GM18517 (cell line): ENCODE data around the gene STXBP4.
A peak's percentile ranks its signal among the peaks of the same experiment; 100 is the strongest.

Experiments
- ATAC-seq: cut with Tn5 transposase; IDR thresholded peaks from one replicate; pipeline ENCODE4 v1.9.1; 2021; ENCODE audit warnings: mild to moderate bottlenecking, moderate library complexity; ENCODE audit not compliant: unreplicated experiment

Gene STXBP4, protein sequence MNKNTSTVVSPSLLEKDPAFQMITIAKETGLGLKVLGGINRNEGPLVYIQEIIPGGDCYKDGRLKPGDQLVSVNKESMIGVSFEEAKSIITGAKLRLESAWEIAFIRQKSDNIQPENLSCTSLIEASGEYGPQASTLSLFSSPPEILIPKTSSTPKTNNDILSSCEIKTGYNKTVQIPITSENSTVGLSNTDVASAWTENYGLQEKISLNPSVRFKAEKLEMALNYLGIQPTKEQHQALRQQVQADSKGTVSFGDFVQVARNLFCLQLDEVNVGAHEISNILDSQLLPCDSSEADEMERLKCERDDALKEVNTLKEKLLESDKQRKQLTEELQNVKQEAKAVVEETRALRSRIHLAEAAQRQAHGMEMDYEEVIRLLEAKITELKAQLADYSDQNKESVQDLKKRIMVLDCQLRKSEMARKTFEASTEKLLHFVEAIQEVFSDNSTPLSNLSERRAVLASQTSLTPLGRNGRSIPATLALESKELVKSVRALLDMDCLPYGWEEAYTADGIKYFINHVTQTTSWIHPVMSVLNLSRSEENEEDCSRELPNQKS

DNA sequence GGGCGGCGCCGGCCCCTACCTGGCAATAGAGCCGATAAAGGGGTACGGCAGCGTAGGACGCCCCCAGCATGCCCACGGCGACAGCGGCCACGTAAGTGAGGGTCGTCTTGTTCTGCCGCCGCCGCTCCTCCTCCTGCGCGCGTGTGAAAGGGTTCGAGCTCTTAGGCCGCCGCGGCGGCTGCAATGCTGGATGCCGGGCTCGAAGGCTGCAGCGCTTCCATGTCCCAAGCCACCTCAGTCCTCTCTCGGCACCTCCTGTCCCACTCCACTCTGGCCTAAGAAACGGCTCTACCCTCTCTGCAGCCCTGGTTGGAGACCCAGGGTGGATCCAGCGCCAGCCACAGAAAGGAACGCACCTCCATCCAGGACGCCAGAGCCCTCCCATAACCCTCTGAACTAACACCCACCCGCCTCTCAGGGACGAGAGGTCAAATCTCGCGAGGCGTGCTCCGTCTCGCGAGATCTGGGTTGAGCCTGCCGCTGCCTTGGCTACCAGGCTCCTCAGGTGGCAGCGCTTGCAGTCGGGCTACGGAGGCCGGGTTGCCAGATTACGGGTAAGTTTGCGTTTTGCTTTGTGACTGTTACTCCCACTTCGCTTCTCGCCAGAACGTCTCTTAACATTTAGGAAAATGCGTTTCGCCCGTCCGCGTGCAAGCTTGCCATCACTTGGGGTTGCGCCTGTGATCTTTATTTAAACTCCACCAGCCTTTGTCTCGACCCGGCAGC lies at the start of gene STXBP4, which contains the start of gene COX11:
STXBP4 (plus strand) TSS at position 504 of the 726 bp plus-strand sequence. CDS start 17,455 bp downstream, outside the sequence.
COX11 (minus strand) TSS at position 393 of the 726 bp plus-strand sequence; CDS start at position 385, 8 bp downstream.
- peak; percentile 87 for ATAC-seq

DNA sequence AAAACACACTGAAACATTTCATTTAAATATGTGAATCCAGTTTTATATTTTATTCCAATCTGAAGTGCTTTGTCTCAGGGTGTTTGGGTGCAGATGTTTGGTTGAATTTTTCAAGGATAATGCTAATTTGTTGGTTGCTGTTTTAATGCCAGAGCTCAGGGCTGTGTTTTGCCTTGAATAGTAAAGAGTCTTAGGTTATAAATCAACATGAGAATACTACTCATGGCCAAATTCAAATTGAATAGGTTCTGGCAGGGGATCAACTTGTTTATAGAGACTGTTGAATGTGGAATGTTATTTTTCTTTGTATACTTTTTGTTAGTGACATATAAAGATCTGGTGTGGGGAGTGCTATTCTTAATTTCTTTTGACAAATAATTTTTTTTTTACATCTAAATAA lies 49.1 kb upstream of the STXBP4 start:
- no peak for ATAC-seq

DNA sequence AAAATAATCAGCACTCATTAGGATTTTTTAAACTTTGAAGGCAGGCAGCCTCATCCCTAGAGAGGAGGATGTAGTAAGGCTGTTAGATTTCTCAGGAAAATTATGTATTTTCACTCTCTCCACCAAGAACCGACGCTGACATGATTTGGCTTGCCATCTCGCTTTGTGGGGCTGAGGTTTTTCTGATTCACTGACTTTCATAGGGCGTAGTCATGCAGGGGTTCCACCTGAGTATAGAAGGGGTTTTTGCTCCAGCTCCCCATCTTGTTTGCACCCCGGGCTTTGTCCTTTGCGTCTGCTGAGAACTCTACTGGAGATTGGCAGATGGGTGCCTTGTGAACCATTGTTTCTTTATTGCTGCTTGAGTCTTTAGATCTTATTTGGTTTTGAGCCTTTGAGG lies 47.7 kb upstream of the STXBP4 start:
- no peak for ATAC-seq

DNA sequence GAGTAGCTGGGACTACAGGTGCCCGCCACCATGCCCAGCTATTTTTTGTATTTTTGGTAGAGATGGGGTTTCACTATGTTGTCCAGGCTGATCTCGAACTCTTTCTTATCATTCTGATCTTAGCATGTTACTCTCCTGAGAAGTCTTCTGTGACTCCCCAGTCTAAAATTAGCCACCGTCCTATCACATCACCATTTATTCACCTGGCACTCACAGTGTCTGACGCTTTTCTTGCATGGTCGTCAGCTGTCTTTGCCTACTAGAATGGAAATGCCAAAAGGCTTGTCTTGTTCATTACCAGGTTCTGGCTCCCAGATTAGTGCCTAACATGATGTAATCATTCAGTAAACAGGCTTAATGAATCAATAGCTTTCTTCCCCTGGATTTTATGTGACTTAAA lies 44.2 kb upstream of the STXBP4 start:
- ATAC-seq = no peak

DNA sequence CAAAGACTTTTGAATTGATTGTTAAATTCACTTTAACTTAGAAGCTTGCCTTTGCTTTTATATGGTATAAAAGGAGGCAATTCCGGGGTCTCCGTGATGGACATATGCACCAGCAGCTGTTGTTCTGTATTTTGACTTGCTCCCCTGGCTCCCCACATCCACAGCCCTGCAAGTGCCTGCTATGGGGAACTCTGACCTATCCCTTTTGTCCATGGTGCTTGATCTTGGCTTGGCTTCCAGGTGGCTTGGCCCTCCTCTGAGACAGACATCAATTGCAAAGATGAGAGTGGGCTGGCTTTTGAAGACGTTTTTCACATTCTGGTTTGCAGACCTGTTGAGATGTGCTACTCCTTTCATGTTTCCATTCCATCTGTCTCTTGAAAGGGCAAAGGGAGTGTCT lies 41.0 kb upstream of the STXBP4 start:
- no peak for ATAC-seq

DNA sequence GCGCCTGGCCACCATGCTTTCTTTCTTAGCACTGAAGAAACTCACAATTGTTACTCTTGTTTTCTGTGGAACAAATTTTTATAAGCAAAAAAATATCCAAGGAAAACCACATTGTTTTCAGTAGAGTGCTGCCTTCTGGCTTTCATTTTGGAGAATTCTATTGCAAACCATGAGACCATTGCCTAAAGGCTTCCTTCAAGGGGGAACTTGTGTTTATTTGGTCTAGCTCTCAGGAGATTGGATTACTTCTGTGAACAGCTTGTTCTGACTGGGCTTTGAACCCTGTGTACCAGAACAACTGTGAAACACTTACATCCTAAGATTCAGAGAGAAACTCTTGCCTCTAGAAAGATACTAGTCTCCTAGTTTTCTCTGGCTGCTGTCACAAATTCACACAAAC lies 35.9 kb upstream of the STXBP4 start:
- ATAC-seq = no peak

DNA sequence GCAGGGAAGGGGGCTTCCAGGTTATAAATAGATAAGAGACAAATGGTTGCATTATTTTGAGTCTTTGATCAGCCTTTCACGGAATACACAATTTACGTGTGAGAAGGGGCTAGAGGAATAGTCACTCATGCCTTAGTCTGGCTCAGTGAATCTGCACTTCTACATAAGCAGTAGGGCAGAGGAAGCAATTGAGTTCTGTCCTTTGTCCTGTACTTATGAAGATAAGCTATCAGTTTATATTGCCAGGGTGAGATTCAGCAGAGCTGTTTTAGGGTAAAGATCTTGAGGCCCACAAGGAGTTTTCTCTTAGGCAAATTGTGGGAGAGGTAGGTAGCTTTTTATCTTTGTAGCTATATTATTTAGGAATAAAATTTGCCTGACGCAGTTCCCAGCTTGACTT lies 34.6 kb upstream of the STXBP4 start:
- no peak for ATAC-seq

DNA sequence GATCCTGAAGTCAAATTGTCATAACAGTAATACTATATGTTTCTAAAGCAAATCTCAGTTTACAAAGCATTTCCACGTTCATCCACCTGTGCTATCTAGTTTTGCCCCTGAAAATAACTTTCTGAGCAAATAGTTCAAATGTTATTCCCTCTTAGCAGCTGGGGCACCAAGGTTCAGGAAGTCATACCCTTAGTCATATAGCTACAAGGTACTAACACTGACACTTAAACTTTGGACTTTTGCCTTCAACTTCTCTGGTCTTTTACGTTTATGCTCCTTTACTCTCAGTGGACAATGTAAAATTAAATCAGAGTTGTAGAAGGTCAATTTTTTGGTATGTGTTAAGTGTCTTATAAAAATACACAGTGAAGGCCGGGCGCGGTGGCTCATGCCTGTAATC lies 33.1 kb upstream of the STXBP4 start:
- ATAC-seq = no peak

DNA sequence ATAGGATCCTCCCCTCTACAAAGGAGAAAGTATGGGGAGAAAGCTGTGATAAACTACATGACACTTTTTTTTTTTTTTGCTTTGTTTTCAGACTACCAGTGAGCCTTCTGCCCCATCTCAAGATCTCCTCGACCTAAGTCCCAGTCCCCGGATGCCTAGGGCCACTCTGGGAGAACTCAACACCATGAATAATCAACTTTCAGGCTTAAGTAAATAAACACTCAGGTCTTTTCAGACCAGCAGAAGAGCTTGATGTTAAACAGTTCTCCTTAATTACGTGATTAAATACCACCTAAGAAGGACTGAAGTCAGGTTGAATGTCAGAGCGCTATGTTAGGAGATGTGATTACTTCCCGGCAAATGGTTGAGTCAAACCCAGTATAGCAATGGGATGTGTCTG lies 31.5 kb upstream of the STXBP4 start:
- ATAC-seq = no peak

DNA sequence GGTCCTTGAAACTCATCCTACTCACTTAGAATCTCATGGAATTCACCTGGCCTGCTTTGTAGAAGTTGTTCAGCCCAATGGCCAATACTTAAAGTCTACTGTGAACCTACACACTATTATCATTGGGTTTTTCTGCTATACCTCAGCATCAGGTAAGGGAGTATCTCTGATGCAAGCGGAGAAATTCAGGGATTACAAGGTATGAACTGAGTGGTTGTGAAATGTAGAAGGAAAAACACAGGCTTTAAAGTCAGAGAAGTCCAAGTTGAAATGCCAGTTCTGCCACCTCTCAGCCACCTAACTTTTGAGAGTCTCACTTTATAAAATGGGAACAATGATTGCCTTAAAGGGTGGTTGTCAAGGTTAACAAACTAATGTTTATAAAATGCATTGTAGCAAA lies 31.1 kb upstream of the STXBP4 start:
- no peak for ATAC-seq

DNA sequence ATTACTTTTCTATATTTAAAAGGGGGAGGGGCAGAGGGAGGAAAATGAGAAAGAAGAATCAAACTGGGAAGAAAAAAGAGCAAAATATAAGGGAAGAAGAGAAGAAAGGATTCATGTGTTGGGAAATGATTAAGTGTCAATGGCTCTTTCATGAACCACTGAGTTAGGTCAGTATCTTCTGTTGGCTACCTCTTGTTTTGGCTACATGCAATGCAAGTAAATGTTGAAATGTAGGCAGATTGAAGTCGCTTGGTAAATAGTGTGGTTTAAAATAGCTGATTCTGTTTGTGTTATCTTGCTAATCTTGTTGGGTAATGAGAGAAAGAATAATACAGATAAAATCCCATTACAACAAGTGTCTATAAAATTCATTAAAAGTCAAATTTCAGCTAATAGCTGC lies 27.3 kb upstream of the STXBP4 start:
- ATAC-seq = no peak

DNA sequence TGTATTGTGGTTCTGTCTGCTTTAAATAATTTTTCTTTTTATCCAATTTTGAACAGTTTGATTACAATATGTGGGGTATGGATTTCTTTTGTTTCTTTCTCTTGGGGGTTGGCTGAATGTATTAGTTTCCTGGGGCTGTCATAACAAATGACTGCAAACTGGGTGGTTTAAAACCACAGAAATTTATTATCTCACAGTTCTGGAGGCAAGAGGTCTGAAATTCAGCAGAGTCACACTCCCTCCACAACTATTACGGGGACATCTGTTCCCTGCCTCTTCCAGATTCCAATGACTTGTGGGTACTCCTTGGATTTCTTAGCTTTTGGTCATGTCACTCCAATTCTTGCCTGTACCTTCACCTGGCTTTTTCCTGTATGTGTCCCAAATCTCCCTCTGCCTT lies 23.8 kb upstream of the STXBP4 start:
- ATAC-seq = no peak

DNA sequence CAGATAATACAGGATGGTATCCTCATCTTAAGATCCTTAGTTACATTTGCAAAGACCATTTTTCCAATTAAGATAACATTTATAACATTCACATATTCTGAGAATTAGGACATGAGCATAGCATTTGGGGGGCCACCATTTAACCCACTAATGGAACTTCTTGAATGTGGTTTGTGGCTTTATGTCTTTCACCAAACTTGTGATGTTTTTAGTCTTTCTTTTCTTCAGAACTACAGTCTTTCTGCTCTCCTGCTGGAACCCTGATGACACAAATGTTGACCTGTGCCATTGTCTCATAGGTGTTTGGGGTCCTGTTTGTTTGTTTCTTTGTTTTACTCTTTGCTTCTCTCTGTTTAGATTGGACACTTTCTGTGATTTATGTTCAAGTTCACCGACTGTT lies 23.3 kb upstream of the STXBP4 start:
- no peak for ATAC-seq

DNA sequence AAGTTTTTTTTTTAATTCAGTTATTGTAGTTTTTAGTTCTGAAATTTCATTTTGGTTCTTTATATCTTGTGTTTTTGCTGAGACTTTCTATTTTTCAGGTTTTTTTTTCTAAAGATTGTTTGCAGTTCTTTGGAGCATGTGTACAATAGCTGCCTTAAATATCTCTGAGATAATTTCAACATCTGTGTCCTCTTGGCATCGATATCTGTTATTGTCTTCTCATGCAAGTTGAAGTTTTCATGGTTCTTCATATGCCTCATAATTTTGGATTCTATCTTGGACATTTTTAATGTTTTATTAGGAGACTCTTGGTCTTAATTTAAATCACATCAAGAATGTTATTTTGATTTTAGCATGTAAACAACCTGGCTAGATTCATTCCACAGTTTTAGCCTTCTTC lies 22.9 kb upstream of the STXBP4 start:
- ATAC-seq = no peak

DNA sequence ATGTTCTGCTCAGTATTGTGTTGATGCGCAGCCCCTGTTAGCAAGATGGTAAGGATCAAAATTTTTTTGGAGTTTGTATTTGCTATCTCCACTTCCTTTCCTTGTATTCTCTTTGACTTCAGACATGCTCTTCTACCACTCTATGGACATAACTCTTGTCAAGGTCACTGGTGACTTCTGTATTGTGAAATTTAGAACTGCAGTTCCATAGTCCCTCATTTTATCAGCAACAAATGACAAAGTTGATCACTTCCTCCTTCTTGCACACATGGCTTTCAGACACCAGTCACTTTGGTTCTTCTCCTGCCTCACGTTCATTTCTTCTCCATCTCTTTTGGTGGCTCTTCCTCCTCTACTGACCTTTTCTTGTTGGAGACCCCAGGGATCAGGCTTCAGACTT lies 21.2 kb upstream of the STXBP4 start:
- ATAC-seq = no peak

DNA sequence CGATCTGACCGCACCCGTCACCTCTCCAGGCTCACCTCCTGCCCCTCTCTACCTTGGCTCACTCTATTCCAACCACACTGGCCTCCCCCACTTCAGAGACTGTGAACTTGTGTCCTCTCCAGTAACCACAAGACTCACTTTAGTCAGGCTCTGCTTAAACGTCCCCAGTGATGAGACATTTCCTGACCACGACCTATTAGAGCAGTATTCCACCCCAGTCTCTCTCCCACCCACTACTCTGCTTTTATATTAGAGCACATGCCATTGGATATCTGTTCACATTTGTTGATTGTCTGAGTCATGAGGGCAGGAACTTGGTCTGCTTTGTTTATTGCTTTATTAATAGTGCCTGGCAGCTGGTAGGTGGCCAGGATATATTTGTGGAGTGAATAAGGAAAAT lies 20.2 kb upstream of the STXBP4 start:
- no peak for ATAC-seq

DNA sequence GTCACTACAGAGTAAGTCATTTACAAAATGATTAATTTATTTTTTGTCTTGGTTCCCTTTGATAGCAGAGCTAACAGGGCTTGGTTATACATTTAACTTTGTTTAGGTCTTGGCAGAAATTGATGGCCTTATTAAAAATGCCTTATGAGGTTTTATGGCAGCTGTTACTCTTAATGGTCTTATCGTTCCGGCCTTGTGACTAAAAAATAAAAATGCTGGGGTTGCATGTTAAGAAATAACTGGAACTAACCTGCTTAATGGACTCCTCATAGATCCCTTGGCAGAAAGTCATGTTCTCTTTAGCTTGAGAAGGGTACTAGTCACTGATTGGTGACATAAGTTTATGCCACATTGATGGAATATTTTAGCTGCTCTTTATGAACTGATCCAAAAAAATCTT lies 18.4 kb upstream of the STXBP4 start:
- ATAC-seq = no peak

DNA sequence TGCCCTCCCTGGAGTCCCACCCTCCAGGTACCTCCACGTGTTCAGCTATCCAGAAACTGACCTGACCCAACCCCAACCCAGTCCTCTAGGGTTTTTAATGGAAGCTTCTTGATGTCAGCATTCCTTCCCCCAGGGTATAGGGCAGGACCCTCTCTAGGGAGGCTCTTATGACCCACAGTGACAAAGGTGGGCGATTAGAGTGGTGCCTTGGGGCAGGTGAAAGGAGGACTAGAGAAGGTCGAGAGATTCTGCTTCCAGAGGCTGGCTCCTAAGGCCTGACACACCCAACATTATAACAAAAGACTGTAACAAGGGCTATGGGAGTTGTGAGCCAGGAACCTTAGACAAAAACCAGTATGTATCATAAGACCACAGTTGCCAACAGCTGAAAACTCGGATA lies 17.3 kb upstream of the STXBP4 start:
- ATAC-seq = no peak

DNA sequence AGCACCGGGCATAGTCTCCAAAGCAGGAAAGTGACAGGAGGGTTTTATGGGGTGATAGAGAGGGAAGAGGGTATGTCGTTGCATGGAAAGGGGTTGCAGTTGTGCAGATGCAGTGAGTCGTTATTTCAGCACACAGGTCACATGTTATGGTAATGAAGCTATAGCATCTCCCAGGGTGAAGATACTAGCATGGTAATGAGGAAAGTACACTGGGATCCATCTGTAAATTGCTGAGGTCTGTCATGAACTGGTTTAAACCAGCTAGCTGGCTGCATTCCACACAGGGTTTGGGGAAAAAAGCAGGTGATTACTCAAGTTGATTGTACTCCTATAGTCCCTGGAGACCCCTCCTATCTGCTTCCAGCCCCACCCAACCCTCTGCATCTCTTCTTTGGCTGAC lies 11.8 kb upstream of the STXBP4 start:
- ATAC-seq = no peak

DNA sequence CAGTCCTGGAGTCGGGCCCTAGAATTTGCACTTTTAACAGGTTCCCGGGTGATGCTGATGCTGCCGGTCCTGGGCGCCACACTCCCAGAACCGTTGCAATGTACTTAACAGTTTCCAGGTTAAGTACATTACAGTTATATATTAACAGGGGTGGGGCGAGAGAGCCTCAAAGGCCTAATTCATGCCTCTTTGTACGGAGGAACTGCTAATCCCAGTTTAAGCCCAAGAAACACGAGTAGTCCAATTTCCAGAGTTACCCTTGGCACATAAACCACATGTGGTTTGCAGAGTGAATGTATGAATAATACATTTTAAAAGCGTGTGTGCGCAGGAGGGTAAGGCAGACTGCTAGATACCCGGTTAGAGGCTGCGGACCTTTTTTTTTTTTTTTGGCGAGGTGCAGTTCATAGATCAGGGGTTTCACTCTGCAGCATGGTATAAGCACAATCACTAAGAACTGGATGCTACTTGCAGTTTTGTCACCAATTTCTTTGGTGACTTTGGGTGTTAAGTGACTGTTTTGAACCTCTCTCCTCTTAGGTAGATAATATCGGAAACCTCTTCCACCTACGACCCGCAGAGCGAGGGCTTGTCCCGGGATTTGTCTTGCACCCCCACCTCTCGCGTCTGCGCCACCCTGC lies 824 bp upstream of the STXBP4 start:
- ATAC-seq = peak; percentile 39

DNA sequence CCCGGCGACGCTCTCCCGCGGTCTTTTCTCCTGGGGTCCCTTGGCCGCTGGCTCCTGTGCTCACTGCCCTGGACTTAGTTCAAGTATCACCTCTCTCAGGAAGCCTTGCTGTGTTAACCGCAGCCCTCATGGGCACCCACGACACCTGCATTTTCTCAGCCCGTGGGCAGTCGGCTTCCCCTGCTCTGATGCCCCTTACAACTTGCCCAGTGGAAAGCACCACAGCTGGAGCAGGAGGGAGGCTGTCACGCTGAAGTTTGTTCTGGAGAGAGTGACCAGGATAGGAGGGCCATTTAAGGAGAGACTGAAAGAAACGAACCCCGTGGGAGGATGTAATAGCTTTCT lies 395 bp downstream of the STXBP4 start:
- ATAC-seq = peak; percentile 35
